DOHH2 (cell line): ENCODE measurements around the gene CRIP1.

Experiments
- H3F3A ChIP-seq: fragments of 200-600 bp; sonication (generic), shearing (Covaris generic); 2 replicates; pipeline ENCODE4 v1.6.0; 2016; ENCODE audit warnings: antibody characterized with exemption, mild to moderate bottlenecking; ENCODE audit not compliant: control insufficient read depth, insufficient read depth
- H3K27ac ChIP-seq: fragments of 200-600 bp; sonication (generic); 2 replicates; pipeline ENCODE4 v1.5.1; 2014; ENCODE audit warnings: low read depth, mild to moderate bottlenecking, low read length, moderate library complexity
- H3K27me3 ChIP-seq: fragments of 200-600 bp; sonication (generic); 2 replicates; pipeline ENCODE4 v1.6.1; 2014; ENCODE audit warnings: mild to moderate bottlenecking, low read length, mixed read lengths; ENCODE audit not compliant: control insufficient read depth
- H3K36me3 ChIP-seq: fragments of 200-600 bp; sonication (generic); 2 replicates; pipeline ENCODE4 v1.6.1; 2014; ENCODE audit warnings: mild to moderate bottlenecking, low read length, moderate library complexity, mixed read lengths; ENCODE audit not compliant: control insufficient read depth
- H3K4me1 ChIP-seq: fragments of 200-600 bp; sonication (generic); 2 replicates; pipeline ENCODE4 v1.6.1; 2014; ENCODE audit warnings: mild to moderate bottlenecking, low read length, mixed read lengths; ENCODE audit not compliant: control insufficient read depth
- H3K4me2 ChIP-seq: fragments of 200-600 bp; sonication (generic); 2 replicates; pipeline ENCODE4 v1.6.0; 2014; ENCODE audit warnings: mild to moderate bottlenecking, low read length, moderate library complexity
- H3K4me3 ChIP-seq: fragments of 200-600 bp; sonication (generic); 2 replicates; pipeline ENCODE4 v1.5.1; 2014; ENCODE audit warnings: mild to moderate bottlenecking, low read length, mixed read lengths
- H3K79me2 ChIP-seq: fragments of 200-600 bp; sonication (generic); 2 replicates; pipeline ENCODE4 v1.6.1; 2014; ENCODE audit warnings: mild to moderate bottlenecking, low read length, mixed read lengths; ENCODE audit not compliant: control insufficient read depth
- H3K9me2 ChIP-seq: fragments of 200-600 bp; sonication (generic); replicated peaks from 2 replicates; pipeline ENCODE4 v1.6.1; 2014; ENCODE audit warnings: mild to moderate bottlenecking, low read length, mixed read lengths; ENCODE audit not compliant: control insufficient read depth
- H3K9me3 ChIP-seq: fragments of 200-600 bp; sonication (generic); 2 replicates; pipeline ENCODE4 v1.6.1; 2014; ENCODE audit warnings: antibody characterized with exemption, low read length, mixed read lengths; ENCODE audit not compliant: control insufficient read depth, insufficient read depth
- H4K20me1 ChIP-seq: fragments of 200-600 bp; sonication (generic); 2 replicates; pipeline ENCODE4 v1.6.0; 2014; ENCODE audit warnings: low read depth, mild to moderate bottlenecking, antibody characterized with exemption, low read length, moderate library complexity; ENCODE audit not compliant: control insufficient read depth, insufficient read depth
- CTCF ChIP-seq: fragments of 200-600 bp; sonication (generic); IDR thresholded peaks from one replicate; pipeline ENCODE4 v1.5.1; 2014; ENCODE audit warnings: antibody characterized with exemption, mild to moderate bottlenecking, low read depth, low read length; ENCODE audit not compliant: poor library complexity, severe bottlenecking
- EZH2phosphoT487 ChIP-seq: fragments of 200-600 bp; sonication (generic); IDR thresholded peaks from 2 replicates; pipeline ENCODE4 v1.6.1; 2017; ENCODE audit warnings: borderline replicate concordance, mild to moderate bottlenecking, antibody characterized with exemption, low read length, moderate library complexity, mixed read lengths

The CRIP1 gene

GRCh38 chr14:105478398-105479251, 8.1 kb upstream of the CRIP1 start:
- no peaks in the 10 kb centered on the region for H4K20me1 ChIP-seq
- H3K27me3 ChIP-seq, result peaks cover 46% of the 10 kb centered on the region
- no peak for TF ChIP-seq CTCF
- TF ChIP-seq EZH2phosphoT487, result no peak
- H3F3A ChIP-seq, result no peaks in the 10 kb centered on the region
- no peaks in the 10 kb centered on the region for H3K36me3 ChIP-seq
- no peaks in the 10 kb centered on the region for H3K9me2 ChIP-seq
- no peaks in the 10 kb centered on the region for H3K9me3 ChIP-seq
- no peak overlapping the region for H3K4me2 ChIP-seq
- no peak overlapping the region for H3K4me3 ChIP-seq
- peaks cover 35% of the 10 kb centered on the region for H3K4me1 ChIP-seq
- no peaks in the 10 kb centered on the region for H3K79me2 ChIP-seq
- no peak overlapping the region for H3K27ac ChIP-seq

GRCh38 chr14:105479431-105480158, 7.1 kb upstream of the CRIP1 start:
- Histone ChIP-seq H3K27ac (no peak overlapping the region), H3K4me1 (peaks cover 29% of the 10 kb centered on the region), H3K27me3 (peaks cover 50% of the 10 kb centered on the region)

GRCh38 chr14:105480199-105480746, 6.4 kb upstream of the CRIP1 start:
- Histone ChIP-seq H3K9me2 (no peaks in the 10 kb centered on the region), H3K4me1 (peaks cover 23% of the 10 kb centered on the region), H3F3A (no peaks in the 10 kb centered on the region), H3K79me2 (no peaks in the 10 kb centered on the region), H3K27me3 (peaks cover 50% of the 10 kb centered on the region), H3K4me3 (no peak overlapping the region), H3K27ac (no peak overlapping the region), H3K36me3 (no peaks in the 10 kb centered on the region), H4K20me1 (no peaks in the 10 kb centered on the region), H3K4me2 (no peak overlapping the region), H3K9me3 (no peaks in the 10 kb centered on the region)
- TF ChIP-seq EZH2phosphoT487 (no peak), CTCF (no peak)

More at GRCh38 chr14:105479431-105480158, 7.1 kb upstream of the CRIP1 start:
- no peaks in the 10 kb centered on the region for H3F3A ChIP-seq
- no peaks in the 10 kb centered on the region for H3K9me2 ChIP-seq
- no peak overlapping the region for H3K4me3 ChIP-seq
- no peaks in the 10 kb centered on the region for H3K79me2 ChIP-seq
- no peaks in the 10 kb centered on the region for H3K36me3 ChIP-seq
- H4K20me1 ChIP-seq, result no peaks in the 10 kb centered on the region
- no peak overlapping the region for H3K4me2 ChIP-seq
- no peaks in the 10 kb centered on the region for H3K9me3 ChIP-seq
- TF ChIP-seq EZH2phosphoT487 (no peak), CTCF (no peak)
